ENCODE measurements around the gene NRXN2. TPM values are rescaled to one million over a fixed set of nuclear protein-coding genes. Genes with fewer than 3 reads are reported as not detected.

The NRXN2 gene
- total and polyA plus RNA-seq, 3 experiments from 2014 or later: 0.55 to 0.75 TPM; not detected in 1

GRCh38 chr11:64745521-64746328 lies 22.7 kb upstream of the NRXN2 start:
- Histone ChIP-seq H3K4me1 (ENCODE audit: insufficient read depth, low read length) (peaks cover 34% of the 10 kb centered on the region), H3K4me3 (ENCODE audit: low read length) (peak overlapping the region; percentile 94), H3K36me3 (ENCODE audit: insufficient read depth, low read length) (peaks cover 9% of the 10 kb centered on the region), H3K27ac (ENCODE audit: low read depth, low read length) (peak overlapping the region; percentile 95), H3K27me3 (ENCODE audit: insufficient read depth, low read length, poor library complexity, severe bottlenecking) (no peaks in the 10 kb centered on the region), H3K9me3 (ENCODE audit: low read length) (no peaks in the 10 kb centered on the region)
- ChIA-PET CTCF (interaction anchor here (2.0 to 18.5 kb wide), 4 partner anchors 21 to 149 kb away, joined by 6 to 441 read pairs (median 8); partner anchors contain the start of genes PYGM and SF1), POLR2A (interaction anchor here (0.5 to 8.0 kb wide), 12 partner anchors 11 to 428 kb away, joined by 3 to 220 read pairs (median 6); partner anchors contain the start of genes EHD1, MAP4K2, MEN1 and PPP2R5B)
- Mint-ChIP-seq H3K27me3 (peaks cover 0 to 7% of the 10 kb centered on the region in 2 donors), H3K36me3 (peaks cover 0 to 28% (median 2%) of the 10 kb centered on the region in 3 donors), H3K4me3 (peak overlapping the region; percentile 93 to 98 (median 97)), H3K4me1 (peaks cover 31 to 56% (median 35%) of the 10 kb centered on the region in 3 donors), H3K9me3 (no peaks in the 10 kb centered on the region), H3K27ac (peak overlapping the region; percentile 93 to 100 (median 99))
- peak; percentile 72 to 92 (median 89) for DNase-seq

GRCh38 chr11:64745189-64745520 lies 22.2 kb upstream of the NRXN2 start:
- H3K36me3 ChIP-seq (ENCODE audit: insufficient read depth, low read length): peaks cover 14% of the 10 kb centered on the region
- H3K4me3 ChIP-seq (ENCODE audit: low read length): peak overlapping the region; percentile 94
- H3K27me3 Mint-ChIP-seq: peaks cover 0 to 7% of the 10 kb centered on the region in 2 donors
- ChIA-PET CTCF (interaction anchor here (1.1 to 18.5 kb wide), 6 partner anchors 22 to 350 kb away, joined by 3 to 441 read pairs (median 8); partner anchors contain the start of genes PYGM and SF1), POLR2A (interaction anchor here (0.5 to 8.0 kb wide), 15 partner anchors 11 to 428 kb away, joined by 3 to 220 read pairs (median 6); partner anchors contain the start of genes EHD1, MAP4K2, MEN1 and PPP2R5B)
- peaks cover 31 to 56% (median 35%) of the 10 kb centered on the region in 3 donors for H3K4me1 Mint-ChIP-seq
- peak; percentile 70 to 98 (median 93) for DNase-seq
- no peaks in the 10 kb centered on the region for H3K9me3 Mint-ChIP-seq
- H3K9me3 ChIP-seq (ENCODE audit: low read length): no peaks in the 10 kb centered on the region
- H3K36me3 Mint-ChIP-seq: peaks cover 5 to 30% (median 5%) of the 10 kb centered on the region in 3 donors
- H3K27me3 ChIP-seq (ENCODE audit: insufficient read depth, low read length, poor library complexity, severe bottlenecking): no peaks in the 10 kb centered on the region
- peak overlapping the region; percentile 95 for H3K27ac ChIP-seq (ENCODE audit: low read depth, low read length)
- peak overlapping the region; percentile 93 to 98 (median 97) for H3K4me3 Mint-ChIP-seq
- peak overlapping the region; percentile 93 to 100 (median 99) for H3K27ac Mint-ChIP-seq
- H3K4me1 ChIP-seq (ENCODE audit: insufficient read depth, low read length): peaks cover 31% of the 10 kb centered on the region

GRCh38 chr11:64744544-64745188 lies 21.7 kb upstream of the NRXN2 start:
- peaks cover 31 to 58% (median 34%) of the 10 kb centered on the region in 3 donors for H3K4me1 Mint-ChIP-seq
- peak in 3 of 5 donors; percentile 37 to 68 (median 50) for DNase-seq
- Histone ChIP-seq H3K4me1 (ENCODE audit: insufficient read depth, low read length) (peaks cover 31% of the 10 kb centered on the region), H3K4me3 (ENCODE audit: low read length) (peak overlapping the region; percentile 94), H3K9me3 (ENCODE audit: low read length) (no peaks in the 10 kb centered on the region), H3K27me3 (ENCODE audit: insufficient read depth, low read length, poor library complexity, severe bottlenecking) (no peaks in the 10 kb centered on the region), H3K27ac (ENCODE audit: low read depth, low read length) (peak overlapping the region; percentile 95), H3K36me3 (ENCODE audit: insufficient read depth, low read length) (peaks cover 14% of the 10 kb centered on the region)
- no peaks in the 10 kb centered on the region for H3K9me3 Mint-ChIP-seq
- peaks cover 0 to 7% of the 10 kb centered on the region in 2 donors for H3K27me3 Mint-ChIP-seq
- POLR2A ChIA-PET: interaction anchor here (0.5 to 8.0 kb wide), 16 partner anchors 12 to 1876 kb away, joined by 3 to 220 read pairs (median 5); partner anchors contain the start of genes MAP4K2, MEN1, PPP2R5B and PRDX5
- H3K4me3 Mint-ChIP-seq: peak overlapping the region; percentile 95 to 99 (median 97)
- peak overlapping the region; percentile 94 to 100 (median 99) for H3K27ac Mint-ChIP-seq
- peaks cover 6 to 33% (median 6%) of the 10 kb centered on the region in 3 donors for H3K36me3 Mint-ChIP-seq
- CTCF ChIA-PET: interaction anchor here (0.7 to 18.5 kb wide), 13 partner anchors 8 to 354 kb away, joined by 3 to 441 read pairs (median 3); partner anchors contain the start of genes CDC42BPG, NRXN2, PYGM and SF1

GRCh38 chr11:64743591-64744543 lies 20.9 kb upstream of the NRXN2 start, which contains the start of gene RASGRP2:
Gene RASGRP2 (minus strand): TSS chr11:64744142. CDS start chr11:64742866, 1,276 bp downstream.
- Mint-ChIP-seq H3K4me1 (peaks cover 31 to 65% (median 36%) of the 10 kb centered on the region in 3 donors), H3K27me3 (peaks cover 0 to 7% of the 10 kb centered on the region in 2 donors), H3K27ac (peak within 1 kb of the TSS; percentile 94 to 100 (median 99)), H3K4me3 (peak within 1 kb of the TSS; percentile 95 to 99 (median 97)), H3K36me3 (peaks cover 6 to 41% (median 10%) of the 10 kb centered on the region in 3 donors), H3K9me3 (no peaks in the 10 kb centered on the region)
- peak within 1 kb of the TSS; percentile 87 for H3K4me3 ChIP-seq (ENCODE audit: low read length)
- CTCF ChIA-PET: interaction anchor here (0.5 to 18.5 kb wide), 23 partner anchors 8 to 427 kb away, joined by 3 to 441 read pairs (median 3); partner anchors contain the start of genes CDC42BPG, MEN1, NRXN2 and PYGM
- peaks cover 31% of the 10 kb centered on the region for H3K4me1 ChIP-seq (ENCODE audit: insufficient read depth, low read length)
- no peaks in the 10 kb centered on the region for H3K27me3 ChIP-seq (ENCODE audit: insufficient read depth, low read length, poor library complexity, severe bottlenecking)
- H3K27ac ChIP-seq (ENCODE audit: low read depth, low read length): peak within 1 kb of the TSS; percentile 95
- DNase-seq: peak; percentile 81 to 93 (median 87)
- H3K36me3 ChIP-seq (ENCODE audit: insufficient read depth, low read length): peaks cover 14% of the 10 kb centered on the region
- H3K9me3 ChIP-seq (ENCODE audit: low read length): no peaks in the 10 kb centered on the region
- POLR2A ChIA-PET: interaction anchor here (0.5 to 8.0 kb wide), 16 partner anchors 13 to 1877 kb away, joined by 3 to 220 read pairs (median 3); partner anchors contain the start of genes CDC42BPG, MAP4K2, PYGM and SF1

- ChIA-PET POLR2A (interaction anchor here (1.0 to 8.0 kb wide), 5 partner anchors 9 to 68 kb away, joined by 3 to 220 read pairs (median 5); partner anchors contain the start of genes PYGM and SF1), CTCF (interaction anchor here (0.5 to 18.5 kb wide), 17 partner anchors 8 to 426 kb away, joined by 3 to 441 read pairs (median 3); partner anchors contain the start of genes CDC42BPG, MAP4K2, MEN1 and PYGM)
- Histone ChIP-seq H3K4me3 (ENCODE audit: low read length) (peak overlapping the region; percentile 87), H3K36me3 (ENCODE audit: insufficient read depth, low read length) (peaks cover 14% of the 10 kb centered on the region), H3K27ac (ENCODE audit: low read depth, low read length) (peak overlapping the region; percentile 77), H3K9me3 (ENCODE audit: low read length) (no peaks in the 10 kb centered on the region), H3K27me3 (ENCODE audit: insufficient read depth, low read length, poor library complexity, severe bottlenecking) (no peaks in the 10 kb centered on the region), H3K4me1 (ENCODE audit: insufficient read depth, low read length) (peaks cover 31% of the 10 kb centered on the region)
- peaks cover 31 to 64% (median 35%) of the 10 kb centered on the region in 3 donors for H3K4me1 Mint-ChIP-seq
- H3K4me3 Mint-ChIP-seq: peak overlapping the region; percentile 90 to 99 (median 97)
- peak; percentile 69 to 82 (median 72) for DNase-seq
- H3K36me3 Mint-ChIP-seq: peaks cover 6 to 45% (median 10%) of the 10 kb centered on the region in 3 donors
- no peaks in the 10 kb centered on the region for H3K9me3 Mint-ChIP-seq
- peak overlapping the region in 1 of 8 donors; percentile 96 for H3K27ac Mint-ChIP-seq
- H3K27me3 Mint-ChIP-seq: peaks cover 0 to 7% of the 10 kb centered on the region in 2 donors
These were observed 20.0 kb upstream of the NRXN2 start for GRCh38 chr11:64742889-64743590.
